Activated CD4-positive, alpha-beta T cell treated with anti-CD3 and anti-CD28 coated beads for 1 hour (primary cell): ENCODE data around the gene SLC12A2.

Experiments used
- DNase-seq: peaks from one replicate; pipeline ENCODE4 v3.0.0-alpha.2; 2020

SLC12A2 gene

DNA sequence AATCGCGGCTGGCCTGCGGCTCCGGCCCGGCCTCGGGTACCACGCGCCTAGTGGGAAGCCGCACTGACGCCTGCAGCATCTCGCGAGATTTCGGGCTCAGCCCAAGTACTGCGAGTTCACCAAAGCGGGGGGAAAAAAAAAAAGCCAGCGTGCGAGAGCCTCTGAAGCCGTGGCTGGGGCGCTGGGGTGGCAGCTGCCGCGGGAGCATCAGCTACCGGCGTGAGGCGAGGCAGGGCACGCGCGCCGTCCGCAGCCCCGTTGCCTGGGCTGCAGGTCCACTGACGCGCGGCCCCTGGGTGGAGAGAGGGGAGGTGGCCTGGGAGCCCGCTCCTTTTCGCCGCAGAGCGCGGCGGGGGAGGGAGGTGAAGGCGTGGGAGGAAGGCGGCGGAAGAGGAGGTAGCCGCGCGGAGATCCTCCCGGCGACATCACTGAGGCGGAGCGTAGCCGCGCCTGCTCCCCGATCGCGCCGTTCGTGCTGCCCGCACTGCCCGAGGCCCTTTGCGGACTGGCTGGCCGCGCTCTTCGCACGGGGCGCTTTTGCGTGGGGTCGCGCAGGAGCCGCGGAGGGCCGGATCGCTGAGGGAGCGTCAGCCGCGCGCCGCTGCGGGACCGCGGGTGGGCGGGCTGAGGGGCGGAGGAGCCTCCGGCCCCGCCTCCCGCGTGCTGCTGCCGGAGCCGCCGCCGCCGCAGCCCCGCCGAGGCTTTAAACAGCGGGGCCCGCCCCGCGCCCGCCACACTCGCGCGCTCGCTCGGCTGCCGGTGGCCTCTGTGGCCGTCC is at the start of gene SLC12A2:
Gene SLC12A2 (plus strand): TSS at position 734 of the 778 bp plus-strand sequence. CDS start 189 bp downstream, outside the sequence.
- DNase-seq, result peak; percentile 82

- DNase-seq, result no peak
These were observed 47.9 kb upstream of the SLC12A2 start for GRCh38 chr5:128035689-128036088.

GRCh38 chr5:128036950-128037349 is 46.6 kb upstream of the SLC12A2 start:
- DNase-seq, result no peak

DNA sequence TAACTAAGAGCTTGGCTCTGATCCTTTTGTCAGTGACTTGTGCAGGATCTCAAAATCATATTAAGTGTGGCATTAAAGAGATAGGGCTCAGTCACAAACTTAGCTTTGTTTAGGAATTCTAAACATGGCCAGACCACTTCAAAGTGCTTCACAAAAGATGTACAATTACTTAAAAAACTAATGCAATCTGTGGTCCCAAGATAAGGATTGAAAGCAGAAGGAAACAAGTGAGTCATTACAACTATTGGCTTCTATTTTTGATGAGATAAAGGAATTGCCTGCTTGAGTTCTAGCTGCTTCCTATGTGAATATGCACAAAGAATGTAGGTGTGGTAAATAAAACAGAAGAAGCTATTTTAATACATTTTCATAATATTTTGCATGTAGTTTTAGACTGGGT is 44.9 kb upstream of the SLC12A2 start:
- no peak for DNase-seq

GRCh38 chr5:128040927-128041326 is 42.6 kb upstream of the SLC12A2 start:
- no peak for DNase-seq

DNA sequence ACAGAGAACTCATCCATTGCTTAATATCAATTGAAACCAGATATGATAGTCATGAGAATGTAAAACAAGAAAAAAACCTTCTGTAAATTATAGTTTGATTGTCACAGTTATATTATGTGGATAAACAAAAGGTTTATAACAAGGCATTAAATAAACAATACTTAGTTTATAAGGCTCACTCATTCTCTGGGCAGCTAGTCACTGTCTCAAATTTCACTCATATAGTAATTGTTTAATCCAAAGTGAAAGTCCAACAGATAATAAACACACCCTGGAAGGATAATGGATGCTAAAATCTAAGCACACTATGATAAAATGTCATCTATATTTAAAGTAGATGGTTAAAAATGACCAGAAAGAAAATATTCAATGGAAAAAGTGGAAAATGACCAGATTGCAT is 30.8 kb upstream of the SLC12A2 start:
- DNase-seq, result no peak

DNA sequence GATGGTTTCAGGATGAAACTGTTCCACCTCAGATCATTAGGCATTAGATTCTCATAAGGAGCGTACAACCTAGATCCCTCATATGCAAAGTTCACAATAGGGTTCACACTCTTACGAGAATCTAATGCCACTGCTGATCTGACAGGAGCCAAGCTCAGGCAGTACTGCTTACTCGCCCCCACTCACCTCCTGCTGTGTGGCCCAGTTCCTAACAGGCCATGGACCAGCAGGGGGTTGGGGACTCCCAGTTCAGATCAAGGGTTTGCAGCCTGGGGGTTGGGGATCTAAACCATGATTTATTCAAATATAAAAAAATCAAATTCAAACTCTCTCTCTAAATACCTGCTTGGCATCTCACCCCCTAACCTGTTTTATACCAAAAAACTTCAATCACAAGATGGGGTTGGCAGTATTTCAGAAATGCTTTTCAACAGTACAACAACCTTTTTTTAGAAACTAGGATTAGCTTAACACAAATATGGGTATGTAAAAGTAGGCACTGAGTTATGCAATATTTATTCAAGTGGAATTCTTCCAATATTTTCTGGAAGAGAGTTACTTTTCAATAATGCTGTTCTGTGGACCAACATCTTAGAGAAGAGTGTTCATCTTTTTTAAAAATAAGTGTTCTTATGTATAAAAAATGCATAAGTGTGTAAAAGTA is 30.1 kb upstream of the SLC12A2 start:
- no peak for DNase-seq

- no peak for DNase-seq
These were observed 22.8 kb upstream of the SLC12A2 start for GRCh38 chr5:128060644-128061385.

- no peak for DNase-seq
These were observed 21.3 kb upstream of the SLC12A2 start for GRCh38 chr5:128062172-128062746.

DNA sequence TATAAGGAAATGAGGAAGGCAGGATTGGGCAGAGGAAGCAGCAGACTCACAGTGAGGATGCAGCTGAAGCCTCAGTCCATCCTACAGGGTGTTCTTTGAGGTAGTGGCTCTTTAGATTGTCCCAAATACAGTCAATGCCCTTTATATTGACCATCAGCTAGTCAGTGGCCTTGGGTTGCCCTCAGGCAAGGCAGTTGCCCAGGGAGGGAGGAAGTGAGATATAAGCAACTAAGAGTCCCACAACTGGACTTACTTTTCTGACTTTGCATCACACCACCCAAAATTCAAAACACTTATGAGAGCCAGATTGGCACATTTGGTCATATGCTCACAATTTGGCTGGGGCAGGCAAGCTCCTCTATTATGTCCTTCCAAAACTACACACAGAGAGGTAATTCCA is 9.4 kb upstream of the SLC12A2 start:
- no peak for DNase-seq

DNA sequence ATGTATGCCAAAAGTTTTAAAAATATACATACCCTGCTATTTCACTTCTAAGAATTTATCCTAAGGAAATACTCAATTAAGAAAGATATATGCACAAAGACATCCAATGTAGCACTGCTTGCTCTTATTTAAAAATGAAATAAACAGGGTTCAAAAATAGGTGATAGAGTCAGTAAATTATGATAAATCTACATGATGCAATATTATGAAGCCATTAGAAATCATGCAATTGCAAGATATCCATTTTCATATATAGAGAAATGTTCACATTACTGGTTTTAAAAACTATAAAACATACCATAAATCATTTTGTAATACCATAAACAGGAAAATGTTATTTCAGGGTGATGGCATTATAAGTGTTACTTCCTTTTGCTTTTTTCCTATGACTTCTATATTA is 8.6 kb upstream of the SLC12A2 start:
- DNase-seq, result no peak

GRCh38 chr5:128077526-128077925 is 6.0 kb upstream of the SLC12A2 start:
- no peak for DNase-seq

DNA sequence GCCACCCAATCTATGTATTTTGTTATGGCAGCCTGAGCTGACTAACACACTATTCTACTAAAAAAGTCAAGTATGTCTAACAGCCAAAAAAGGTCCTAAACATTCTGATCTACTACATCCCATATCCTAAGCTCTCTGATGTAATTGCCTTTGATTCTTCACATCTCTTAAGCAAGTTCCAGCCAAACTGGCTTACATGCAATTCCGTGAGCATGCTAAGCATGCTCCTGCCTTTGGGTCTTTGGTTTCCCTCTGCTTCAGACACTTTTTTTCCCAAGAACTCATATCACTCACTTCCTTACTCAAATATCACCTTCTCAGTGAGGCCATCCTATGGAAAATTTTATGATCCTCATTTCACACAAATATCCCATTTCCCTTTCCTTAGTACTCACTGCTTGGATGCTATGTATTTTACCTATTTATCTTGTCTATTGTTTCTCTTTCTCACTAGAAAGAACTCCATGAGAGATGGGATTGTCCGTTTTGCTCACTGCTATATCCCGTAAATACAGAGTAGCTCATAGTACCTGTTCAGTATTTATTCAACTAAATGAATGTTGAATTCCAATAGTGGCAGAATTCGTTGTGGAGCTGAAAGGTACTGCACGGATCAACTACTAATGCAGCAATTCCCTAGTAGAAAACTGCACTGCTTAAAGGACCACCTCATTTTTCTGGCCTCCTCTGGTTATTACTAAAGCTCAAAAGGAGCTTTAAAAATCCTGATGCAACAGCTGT is 2.3 kb upstream of the SLC12A2 start:
- no peak for DNase-seq

- DNase-seq, result no peak
These were observed 974 bp upstream of the SLC12A2 start for GRCh38 chr5:128082551-128083032.

DNA sequence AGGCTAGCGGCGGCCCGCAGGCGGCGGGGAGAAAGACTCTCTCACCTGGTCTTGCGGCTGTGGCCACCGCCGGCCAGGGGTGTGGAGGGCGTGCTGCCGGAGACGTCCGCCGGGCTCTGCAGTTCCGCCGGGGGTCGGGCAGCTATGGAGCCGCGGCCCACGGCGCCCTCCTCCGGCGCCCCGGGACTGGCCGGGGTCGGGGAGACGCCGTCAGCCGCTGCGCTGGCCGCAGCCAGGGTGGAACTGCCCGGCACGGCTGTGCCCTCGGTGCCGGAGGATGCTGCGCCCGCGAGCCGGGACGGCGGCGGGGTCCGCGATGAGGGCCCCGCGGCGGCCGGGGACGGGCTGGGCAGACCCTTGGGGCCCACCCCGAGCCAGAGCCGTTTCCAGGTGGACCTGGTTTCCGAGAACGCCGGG is 253 bp downstream of the SLC12A2 start:
- no peak for DNase-seq

DNA sequence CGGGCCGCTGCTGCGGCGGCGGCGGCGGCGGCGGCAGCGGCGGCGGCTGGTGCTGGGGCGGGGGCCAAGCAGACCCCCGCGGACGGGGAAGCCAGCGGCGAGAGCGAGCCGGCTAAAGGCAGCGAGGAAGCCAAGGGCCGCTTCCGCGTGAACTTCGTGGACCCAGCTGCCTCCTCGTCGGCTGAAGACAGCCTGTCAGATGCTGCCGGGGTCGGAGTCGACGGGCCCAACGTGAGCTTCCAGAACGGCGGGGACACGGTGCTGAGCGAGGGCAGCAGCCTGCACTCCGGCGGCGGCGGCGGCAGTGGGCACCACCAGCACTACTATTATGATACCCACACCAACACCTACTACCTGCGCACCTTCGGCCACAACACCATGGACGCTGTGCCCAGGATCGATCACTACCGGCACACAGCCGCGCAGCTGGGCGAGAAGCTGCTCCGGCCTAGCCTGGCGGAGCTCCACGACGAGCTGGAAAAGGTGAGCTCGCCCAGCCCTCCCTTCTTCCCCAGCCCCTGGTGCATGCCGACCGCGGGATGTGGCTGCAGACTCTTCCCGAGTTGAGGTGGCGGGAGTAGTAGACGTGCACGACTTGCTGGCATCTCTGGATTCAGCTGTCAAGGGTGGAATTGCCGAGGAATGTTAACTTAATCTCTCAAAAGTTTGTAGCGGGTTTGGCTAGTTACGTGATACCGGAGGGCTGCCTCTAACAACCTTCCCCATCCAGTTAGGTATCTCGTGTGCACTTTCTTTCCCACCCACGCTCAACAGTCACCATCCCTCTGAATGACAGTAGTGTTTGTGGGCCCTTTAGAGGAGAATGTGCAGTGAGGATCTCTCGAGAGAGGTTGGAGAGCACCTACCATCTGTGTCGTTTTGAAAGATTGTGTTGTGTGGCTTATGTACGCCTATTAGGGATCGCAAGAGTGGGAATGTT is 932 bp downstream of the SLC12A2 start:
- DNase-seq, result peak; percentile 29

GRCh38 chr5:128085413-128085812 is 1.8 kb downstream of the SLC12A2 start:
- DNase-seq, result no peak

DNA sequence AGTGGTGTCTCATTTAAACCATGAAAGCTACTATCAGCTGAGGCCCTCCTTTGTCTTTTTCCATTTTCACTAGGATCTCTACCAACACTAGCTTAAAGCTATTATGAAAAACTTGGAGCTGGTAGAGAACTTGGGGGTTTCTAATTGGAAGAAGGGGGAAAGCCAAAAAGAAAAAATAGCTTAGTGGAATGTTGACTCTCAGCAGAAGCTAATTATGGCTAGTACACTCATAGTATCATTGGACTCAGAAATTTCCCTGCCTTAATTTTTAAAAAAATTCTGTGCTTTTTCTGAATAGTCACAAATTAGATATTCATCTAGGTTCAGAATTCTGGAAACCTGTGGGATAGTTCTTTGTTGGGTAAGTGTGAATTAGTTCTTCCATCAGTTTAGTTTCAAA is 8.0 kb downstream of the SLC12A2 start:
- DNase-seq, result no peak

GRCh38 chr5:128092144-128092543 is 8.6 kb downstream of the SLC12A2 start:
- DNase-seq, result no peak

GRCh38 chr5:128093368-128093767 is 9.8 kb downstream of the SLC12A2 start:
- no peak for DNase-seq

- DNase-seq, result no peak
These were observed 13.7 kb downstream of the SLC12A2 start for GRCh38 chr5:128097224-128097623.
